Stimulated activated CD4-positive, alpha-beta T cell treated with anti-CD3 and anti-CD28 coated beads, TNF-alpha, amount 100 ng/mL, for 24 hours (primary cell): ENCODE results near the gene AFTPH.

ENCODE experiments used
- DNase-seq, 3 experiments: peaks; one replicate each; pipeline ENCODE4 v3.0.0-alpha.2; 2020; ENCODE audit warnings: low read depth in 3 of 3

The AFTPH gene

GRCh38 chr2:64612575-64613195 is 88.6 kb downstream of the AFTPH start:
- no peak for DNase-seq

GRCh38 chr2:64613276-64613675 is 89.1 kb downstream of the AFTPH start:
- no peak for DNase-seq

GRCh38 chr2:64615192-64615763 is 91.2 kb downstream of the AFTPH start:
- no peak for DNase-seq

GRCh38 chr2:64615844-64616536 is 91.9 kb downstream of the AFTPH start:
- no peak for DNase-seq

- DNase-seq = no peak
Observed at GRCh38 chr2:64617631-64618151, 93.6 kb downstream of the AFTPH start.

GRCh38 chr2:64620661-64621060 is 96.5 kb downstream of the AFTPH start:
- DNase-seq = no peak

GRCh38 chr2:64622443-64623241 is 98.5 kb downstream of the AFTPH start:
- DNase-seq = no peak

- no peak for DNase-seq
Observed at GRCh38 chr2:64623242-64623850, 99.2 kb downstream of the AFTPH start.

GRCh38 chr2:64624108-64624610 is 100.0 kb downstream of the AFTPH start:
- no peak for DNase-seq

GRCh38 chr2:64624862-64625261 is 100.7 kb downstream of the AFTPH start:
- DNase-seq = no peak

GRCh38 chr2:64625299-64626145 is 101.4 kb downstream of the AFTPH start:
- DNase-seq = no peak

GRCh38 chr2:64626146-64626809 is 102.2 kb downstream of the AFTPH start:
- DNase-seq = no peak

- DNase-seq = no peak
Observed at GRCh38 chr2:64626963-64627760, 103.0 kb downstream of the AFTPH start.

- no peak for DNase-seq
Observed at GRCh38 chr2:64627860-64628841, 104.0 kb downstream of the AFTPH start.

- DNase-seq = no peak
Observed at GRCh38 chr2:64629329-64629781, 105.2 kb downstream of the AFTPH start.

GRCh38 chr2:64629875-64630274 is 105.7 kb downstream of the AFTPH start:
- DNase-seq = no peak

- no peak for DNase-seq
Observed at GRCh38 chr2:64630752-64631151, 106.6 kb downstream of the AFTPH start.

GRCh38 chr2:64631771-64632170 is 107.6 kb downstream of the AFTPH start:
- no peak for DNase-seq
